Choroid plexus epithelial cell (primary cell): ENCODE measurements around the gene NRL.
"Not testable (repeated sequence)": the region's sequence is repeated elsewhere in the genome, so short reads cannot be mapped to it uniquely, and the experiment has no call there.

Experiments
- DNase-seq: peaks from one replicate; pipeline ENCODE4 v3.0.0-alpha.2; 2010; ENCODE audit warnings: low read depth
- H3K4me3 ChIP-seq: 2 replicates; pipeline ENCODE4 v1.5.1; 2011; ENCODE audit warnings: low read depth, mild to moderate bottlenecking, control low read depth, low read length, moderate library complexity
- CTCF ChIP-seq: conservative IDR thresholded peaks from 2 replicates; pipeline ENCODE4 v1.5.1; 2011; ENCODE audit warnings: low read depth, mild to moderate bottlenecking, control low read depth, inconsistent platforms, low read length, moderate library complexity

Gene NRL

GRCh38 chr14:24036169-24036962 lies 78.4 kb downstream of the NRL start:
- H3K4me3 ChIP-seq, result peak overlapping the region; percentile 65
- TF ChIP-seq CTCF, result peak; percentile 87
- DNase-seq, result peak; percentile 69

DNA sequence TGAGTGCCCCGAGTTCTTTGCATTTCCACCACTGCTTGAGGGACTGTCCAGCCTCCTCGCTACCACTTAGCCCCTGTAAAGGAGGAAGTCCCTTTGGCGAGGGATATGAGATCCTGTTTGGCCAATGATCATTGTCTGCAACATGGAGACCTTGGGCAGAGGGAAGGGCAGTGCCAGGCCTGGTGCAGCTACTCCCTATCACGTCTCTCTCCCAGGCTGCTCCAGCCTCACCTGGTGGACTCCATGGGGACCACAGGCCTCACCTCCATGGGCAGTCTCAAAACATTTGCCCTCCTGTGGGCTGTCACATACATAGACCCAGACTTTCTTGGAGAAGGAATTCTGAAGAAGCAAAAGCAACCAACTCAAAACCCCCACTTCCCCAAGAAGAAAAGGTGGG lies 79.0 kb downstream of the NRL start:
- not testable (repeated sequence) for DNase-seq
- H3K4me3 ChIP-seq, result peak overlapping the region; percentile 65

DNA sequence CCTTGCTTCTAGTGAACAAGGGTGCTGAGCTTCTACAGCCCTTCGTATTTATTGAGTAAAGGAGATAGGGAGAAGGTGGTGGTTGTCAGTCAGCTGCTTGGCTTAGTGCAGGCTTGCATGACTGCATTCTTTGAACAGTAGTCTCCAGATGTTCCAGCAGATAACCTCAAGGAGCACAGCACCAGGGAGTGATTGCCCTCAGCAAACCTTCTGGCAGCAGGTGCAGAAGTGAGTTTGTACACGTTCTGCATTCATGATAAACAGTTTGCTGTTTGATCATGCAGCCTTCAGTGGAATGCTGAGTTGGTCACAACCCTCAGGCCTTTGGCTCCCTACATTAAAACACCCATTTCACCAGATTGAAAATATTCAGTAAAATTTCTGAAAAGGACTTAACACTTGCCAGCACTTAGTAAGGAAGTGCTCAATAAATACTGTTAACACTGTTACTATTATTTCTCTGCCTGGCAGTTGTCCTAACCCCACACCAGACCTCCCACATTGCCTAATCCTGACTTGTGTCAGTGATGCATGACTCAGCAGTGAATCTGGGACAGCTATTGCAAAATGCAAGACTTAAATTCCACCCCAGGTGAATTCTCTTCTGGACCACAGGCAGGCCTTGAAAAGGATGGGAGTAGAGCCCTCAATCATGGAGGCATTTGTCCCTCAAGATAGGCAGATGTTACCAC lies 81.9 kb downstream of the NRL start:
- peak; percentile 96 for DNase-seq
- TF ChIP-seq CTCF, result no peak
- no peak overlapping the region for H3K4me3 ChIP-seq

DNA sequence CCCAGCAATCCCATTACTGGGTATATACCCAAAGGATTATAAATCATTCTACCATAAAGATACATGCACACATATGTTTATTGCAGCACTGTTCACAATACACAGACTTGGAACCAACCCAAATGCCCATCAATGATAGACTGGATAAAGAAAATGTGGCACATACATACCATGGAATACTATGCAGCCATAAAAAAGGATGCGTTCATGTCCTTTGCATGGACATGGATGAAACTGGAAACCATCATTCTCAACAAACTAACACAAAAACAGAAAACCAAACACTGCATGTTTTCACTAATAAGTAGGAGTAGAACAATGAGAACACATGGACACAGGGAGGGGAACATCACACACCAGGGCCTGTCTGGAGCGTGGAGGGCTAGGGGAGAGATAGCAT lies 83.4 kb downstream of the NRL start:
- not testable (repeated sequence) for H3K4me3 ChIP-seq, DNase-seq

GRCh38 chr14:24029687-24030086 lies 85.1 kb downstream of the NRL start:
- H3K4me3 ChIP-seq, result not testable (repeated sequence)

More at GRCh38 chr14:24029687-24030086, 85.1 kb downstream of the NRL start:
- not testable (repeated sequence) for DNase-seq
